Kidney epithelial cell (primary cell): Measurements from ENCODE around the gene ARHGAP23. TPM values are rescaled to one million over a fixed set of nuclear protein-coding genes. Genes with fewer than 3 reads are reported as not detected.
A peak's percentile ranks its signal among the peaks of the same experiment; 100 is the strongest.

ENCODE experiments used
- DNase-seq: peaks from one replicate; pipeline ENCODE4 v3.0.0-alpha.2; 2010; ENCODE audit warnings: low read depth
- H3K27me3 ChIP-seq: 2 replicates; pipeline ENCODE4 v1.6.0; 2011; ENCODE audit warnings: low read length; ENCODE audit not compliant: control insufficient read depth, insufficient read depth
- H3K36me3 ChIP-seq: 2 replicates; pipeline ENCODE4 v1.5.1; 2011; ENCODE audit warnings: low read length; ENCODE audit not compliant: control insufficient read depth, insufficient read depth
- H3K4me3 ChIP-seq: 2 replicates; pipeline ENCODE4 v1.5.1; 2011; ENCODE audit warnings: low read depth, mild to moderate bottlenecking, control low read depth, low read length
- total RNA-seq: library from RNA; depleted of rRNA; stranded (reverse); fragments of >200 nt; gene quantifications from 2 replicates; pipeline ENCODE4 v1.2.3, GENCODE V29; 2015
- TF ChIP-seq, protein P1 (sequence below): IDR thresholded peaks from 2 replicates; pipeline ENCODE4 v1.5.1; 2011; ENCODE audit warnings: mild to moderate bottlenecking, moderate library complexity, low read length, control low read depth, inconsistent platforms; ENCODE audit not compliant: insufficient read depth, poor library complexity, severe bottlenecking

The ARHGAP23 gene
- total RNA-seq, 1 donor from 2014 or later = 52.8 TPM

DNA sequence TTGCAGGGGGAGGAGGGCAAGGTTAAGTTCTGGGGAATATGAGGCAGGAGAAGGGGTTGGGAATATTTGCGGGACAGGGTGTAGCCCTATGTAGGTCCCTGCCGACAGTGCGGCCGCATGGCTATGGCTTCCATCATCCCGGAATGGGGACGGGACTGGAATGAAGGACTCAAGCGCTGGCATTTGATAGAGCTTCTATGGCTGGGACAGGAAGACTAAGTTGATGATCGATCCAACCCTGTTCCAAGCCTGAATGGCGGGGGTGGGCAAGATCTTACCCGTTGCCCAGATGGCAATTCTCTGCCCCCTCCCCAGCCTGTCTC is 130.4 kb downstream of the ARHGAP23 start:
- peaks cover 60% of the 10 kb centered on the region for H3K27me3 ChIP-seq
- H3K4me3 ChIP-seq = peak overlapping the region; percentile 27
- DNase-seq = no peak
- H3K36me3 ChIP-seq = no peaks in the 10 kb centered on the region
- TF ChIP-seq, protein P1, sequence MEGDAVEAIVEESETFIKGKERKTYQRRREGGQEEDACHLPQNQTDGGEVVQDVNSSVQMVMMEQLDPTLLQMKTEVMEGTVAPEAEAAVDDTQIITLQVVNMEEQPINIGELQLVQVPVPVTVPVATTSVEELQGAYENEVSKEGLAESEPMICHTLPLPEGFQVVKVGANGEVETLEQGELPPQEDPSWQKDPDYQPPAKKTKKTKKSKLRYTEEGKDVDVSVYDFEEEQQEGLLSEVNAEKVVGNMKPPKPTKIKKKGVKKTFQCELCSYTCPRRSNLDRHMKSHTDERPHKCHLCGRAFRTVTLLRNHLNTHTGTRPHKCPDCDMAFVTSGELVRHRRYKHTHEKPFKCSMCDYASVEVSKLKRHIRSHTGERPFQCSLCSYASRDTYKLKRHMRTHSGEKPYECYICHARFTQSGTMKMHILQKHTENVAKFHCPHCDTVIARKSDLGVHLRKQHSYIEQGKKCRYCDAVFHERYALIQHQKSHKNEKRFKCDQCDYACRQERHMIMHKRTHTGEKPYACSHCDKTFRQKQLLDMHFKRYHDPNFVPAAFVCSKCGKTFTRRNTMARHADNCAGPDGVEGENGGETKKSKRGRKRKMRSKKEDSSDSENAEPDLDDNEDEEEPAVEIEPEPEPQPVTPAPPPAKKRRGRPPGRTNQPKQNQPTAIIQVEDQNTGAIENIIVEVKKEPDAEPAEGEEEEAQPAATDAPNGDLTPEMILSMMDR = no peak

DNA sequence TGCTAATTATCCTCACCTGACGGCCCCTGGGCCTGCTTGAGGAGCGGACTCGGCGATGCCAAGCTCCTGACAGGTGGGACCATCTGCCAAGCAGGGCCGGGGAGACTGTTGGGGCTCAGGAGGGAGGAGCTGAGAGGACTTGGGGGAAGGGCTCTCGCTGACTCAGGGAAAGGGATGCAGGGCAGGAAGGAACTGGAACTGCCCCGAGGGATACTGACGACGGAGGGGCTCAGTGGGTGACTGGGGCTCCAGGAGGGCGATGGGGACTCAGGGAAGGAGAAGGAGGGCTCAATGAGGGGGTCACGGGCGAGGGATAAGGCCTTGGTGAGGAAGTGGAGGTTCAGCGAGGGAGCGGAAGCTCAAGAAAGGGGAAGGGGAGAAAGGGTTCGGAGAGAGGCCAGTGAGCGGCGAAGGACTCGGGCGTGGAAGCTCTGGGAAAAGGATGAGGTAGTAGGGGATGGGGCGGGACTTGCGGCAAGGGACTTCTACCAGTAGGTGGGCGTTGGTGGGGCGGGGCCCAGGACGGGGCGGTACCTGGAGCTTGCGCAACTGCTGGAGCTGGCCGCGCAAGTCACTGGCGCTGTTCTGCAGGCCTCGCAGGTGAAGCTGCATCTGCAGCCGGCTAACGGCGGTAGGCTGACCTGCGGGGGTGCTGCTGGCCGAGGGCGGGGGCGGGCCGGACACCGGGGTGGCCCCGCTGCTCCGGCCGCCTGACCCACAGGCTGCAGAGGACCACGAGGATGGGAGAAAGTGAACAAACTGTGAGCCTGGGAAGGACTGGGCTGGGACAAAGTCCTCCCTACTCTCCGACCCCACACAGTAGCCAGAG is 131.0 kb downstream of the ARHGAP23 start:
- Histone ChIP-seq H3K27me3 (peaks cover 64% of the 10 kb centered on the region), H3K36me3 (no peaks in the 10 kb centered on the region), H3K4me3 (no peak overlapping the region)
- peak; percentile 29 for DNase-seq
- TF ChIP-seq, protein P1 = no peak

DNA sequence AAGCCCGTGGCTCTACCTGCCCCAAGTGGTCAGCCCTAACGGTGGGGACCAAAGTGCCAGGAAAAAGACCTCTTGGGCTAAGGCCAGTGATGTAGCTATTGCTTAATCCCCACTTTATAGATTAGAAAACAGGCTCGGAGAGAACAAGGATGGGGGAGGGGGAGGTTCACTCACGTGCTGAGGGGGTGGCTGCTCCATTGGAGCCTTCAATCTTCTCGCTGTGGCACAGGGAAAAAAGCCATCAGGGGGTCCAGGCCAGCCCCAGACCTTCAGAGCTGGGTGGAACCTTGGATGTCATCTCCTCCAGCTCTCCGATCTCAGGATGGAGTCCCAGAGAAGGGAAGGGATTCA is 131.6 kb downstream of the ARHGAP23 start:
- TF ChIP-seq, protein P1 = no peak
- Histone ChIP-seq H3K27me3 (peaks cover 68% of the 10 kb centered on the region), H3K4me3 (no peak overlapping the region), H3K36me3 (no peaks in the 10 kb centered on the region)
- no peak for DNase-seq

DNA sequence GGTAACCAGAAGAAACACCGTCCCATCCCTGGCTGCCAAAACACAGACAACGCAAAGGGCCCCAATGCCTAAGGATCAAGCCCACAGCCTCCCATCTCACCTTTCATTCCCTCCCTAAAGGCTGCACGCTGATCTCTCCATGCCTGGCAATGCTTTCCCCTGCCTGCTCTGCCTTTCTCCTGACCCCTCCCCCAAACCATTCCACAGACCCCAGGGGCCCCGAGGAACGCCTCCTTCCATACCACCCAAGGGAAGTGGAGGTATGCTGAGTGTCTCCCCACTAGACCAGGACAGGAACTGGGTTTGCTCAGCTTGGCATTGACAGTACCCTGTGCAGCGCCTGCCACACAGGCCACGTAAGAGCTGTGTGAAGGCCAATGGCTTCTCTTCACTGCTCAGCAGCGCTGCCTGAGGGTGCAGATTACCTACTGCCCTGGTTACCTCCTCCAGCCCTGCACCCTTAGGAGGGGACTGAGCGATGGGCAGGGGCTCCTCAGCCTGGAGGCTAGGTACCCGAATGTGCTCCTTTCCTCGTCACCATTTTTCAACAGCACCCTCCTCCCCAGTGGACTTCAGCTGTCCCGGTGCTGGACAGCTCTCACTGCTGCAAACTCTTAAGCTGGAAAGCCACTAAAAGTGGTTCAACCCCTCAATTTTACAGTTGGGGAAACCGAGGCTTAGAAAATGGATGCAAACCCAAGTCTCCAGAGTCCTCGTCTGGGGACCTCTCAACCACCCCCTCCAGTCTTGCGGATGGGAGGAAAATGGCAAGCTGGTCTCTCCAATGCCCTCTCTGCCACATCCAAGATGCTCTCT is 132.4 kb downstream of the ARHGAP23 start:
- TF ChIP-seq, protein P1 = no peak
- no peak for DNase-seq
- Histone ChIP-seq H3K4me3 (no peak overlapping the region), H3K36me3 (no peaks in the 10 kb centered on the region), H3K27me3 (peaks cover 74% of the 10 kb centered on the region)

DNA sequence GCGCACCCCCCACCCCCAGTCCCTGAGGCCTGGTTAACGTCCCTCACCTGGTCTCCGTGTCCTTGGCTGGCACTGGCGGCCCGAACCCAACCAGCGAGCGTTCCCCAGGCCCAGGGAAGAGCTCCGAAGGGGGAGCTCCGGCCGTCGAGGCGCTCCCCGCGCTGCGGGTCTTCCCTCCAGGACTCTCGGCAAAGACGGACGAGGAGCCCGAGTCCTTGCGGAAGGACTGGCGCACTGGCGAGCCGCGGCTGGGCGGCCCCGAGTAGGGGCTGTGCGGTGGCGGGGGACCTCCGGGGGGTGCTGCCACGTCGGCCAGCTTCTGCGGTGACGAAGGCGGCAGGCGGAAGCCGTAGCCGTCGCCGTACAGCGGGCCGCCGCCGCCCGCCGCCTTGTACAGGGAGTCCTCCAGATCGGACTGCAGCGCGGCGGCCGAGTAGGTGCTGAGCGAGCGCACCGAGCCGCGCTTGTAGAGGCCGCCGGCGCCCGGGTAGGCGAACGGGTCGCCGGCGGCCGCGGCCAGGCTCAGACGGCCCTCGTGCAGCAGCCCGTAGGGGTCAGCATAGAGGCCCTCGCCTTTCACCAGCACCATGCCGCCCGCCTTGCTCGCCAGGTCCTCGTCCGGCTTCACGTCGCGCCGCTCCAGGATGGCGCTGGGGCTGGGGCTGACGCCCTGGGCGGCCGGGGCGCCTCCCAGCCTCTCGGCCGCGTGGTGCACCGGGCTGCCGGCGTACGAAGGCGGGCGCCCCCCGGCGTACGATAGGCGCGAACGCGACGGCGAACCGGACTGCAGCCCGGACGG is 133.4 kb downstream of the ARHGAP23 start:
- H3K27me3 ChIP-seq = peaks cover 83% of the 10 kb centered on the region
- no peaks in the 10 kb centered on the region for H3K36me3 ChIP-seq
- TF ChIP-seq, protein P1 = no peak
- H3K4me3 ChIP-seq = no peak overlapping the region
- no peak for DNase-seq

Other genes starting within 250 kb of the ARHGAP23 start
- gene TBC1D3, start 235.9 kb upstream of the ARHGAP23 start, total RNA-seq = not detected in 2 replicates
- gene MRPL45, start 131.3 kb upstream of the ARHGAP23 start, total RNA-seq = 48.3 and 50.0 TPM in 2 replicates
- gene GPR179, start 84.5 kb upstream of the ARHGAP23 start, total RNA-seq = 0.04 and 0.07 TPM in 2 replicates
- gene SOCS7, start 76.6 kb upstream of the ARHGAP23 start, total RNA-seq = 24.3 and 38.1 TPM in 2 replicates
- gene SRCIN1, start 177.5 kb downstream of the ARHGAP23 start, total RNA-seq = 0.27 and 0.84 TPM in 2 replicates
- gene EPOP, start 246.5 kb downstream of the ARHGAP23 start, total RNA-seq = 6.2 and 6.4 TPM in 2 replicates